Fibroblast of lung (primary cell): ENCODE results near the gene FAM53B. TPM values are rescaled to one million over a fixed set of nuclear protein-coding genes. Genes with fewer than 3 reads are reported as not detected.

Experiments
- DNase-seq, 2 donors: peaks; one replicate each; pipeline versions ENCODE4 v3.0.0 to v3.0.0-alpha.2; 2010; ENCODE audit warnings: low read depth in 2 of 2
- H2AFZ ChIP-seq: 2 replicates; pipeline ENCODE4 v1.5.1; 2012; ENCODE audit warnings: low read length, control low read depth, inconsistent platforms
- H3K27ac ChIP-seq: 2 replicates; pipeline ENCODE4 v1.5.1; 2011; ENCODE audit warnings: low read length, control low read depth; ENCODE audit not compliant: insufficient read depth
- H3K27me3 ChIP-seq: 2 replicates; pipeline ENCODE4 v1.5.1; 2011; ENCODE audit warnings: mild to moderate bottlenecking, low read length; ENCODE audit not compliant: control insufficient read depth, insufficient read depth
- H3K36me3 ChIP-seq: 2 replicates; pipeline ENCODE4 v1.5.1; 2011; ENCODE audit warnings: low read length; ENCODE audit not compliant: control insufficient read depth, insufficient read depth
- H3K4me1 ChIP-seq: 2 replicates; pipeline ENCODE4 v1.5.1; 2011; ENCODE audit warnings: low read length; ENCODE audit not compliant: control insufficient read depth, insufficient read depth; ENCODE audit errors: extremely low read depth
- H3K4me2 ChIP-seq: 2 replicates; pipeline ENCODE4 v1.5.1; 2011; ENCODE audit warnings: low read length, control low read depth; ENCODE audit not compliant: insufficient read depth; ENCODE audit errors: extremely low read depth
- H3K4me3 ChIP-seq, 4 experiments: fragments of 200-600 bp in 1 of 4; sonication (generic) in 1 of 4; replicated peaks in 1 of 4; 2 replicates each; pipeline ENCODE4 v1.5.1; 2011 to 2016; ENCODE audit warnings: low read length in 4 of 4, low read depth in 3 of 4, mild to moderate bottlenecking in 3 of 4, control low read depth in 2 of 4, inconsistent platforms in 1 of 4, mixed read lengths in 1 of 4; ENCODE audit not compliant: insufficient read depth in 1 of 4; ENCODE audit errors: control extremely low read depth in 1 of 4
- H3K79me2 ChIP-seq: 2 replicates; pipeline ENCODE4 v1.5.1; 2012; ENCODE audit warnings: mild to moderate bottlenecking, low read length, inconsistent platforms; ENCODE audit not compliant: control insufficient read depth, insufficient read depth
- H3K9ac ChIP-seq: 2 replicates; pipeline ENCODE4 v1.5.1; 2011; ENCODE audit warnings: mild to moderate bottlenecking, low read length, control low read depth; ENCODE audit not compliant: insufficient read depth
- H3K9me3 ChIP-seq: 2 replicates; pipeline ENCODE4 v1.5.1; 2012; ENCODE audit warnings: low read depth, low read length; ENCODE audit not compliant: control insufficient read depth, insufficient read depth
- H4K20me1 ChIP-seq: 2 replicates; pipeline ENCODE4 v1.5.1; 2011; ENCODE audit warnings: low read length; ENCODE audit not compliant: control insufficient read depth, insufficient read depth; ENCODE audit errors: extremely low read depth
- EZH2 ChIP-seq: IDR thresholded peaks from 2 replicates; pipeline ENCODE4 v1.5.1; 2012; ENCODE audit warnings: low read length, control low read depth, mild to moderate bottlenecking; ENCODE audit errors: missing control alignments
- polyA plus RNA-seq, 2 donors: library from polyadenylated mRNA; depleted of rRNA in 1 of 2; stranded (reverse) in 1 of 2; unstranded in 1 of 2; fragments of >200 nt; gene quantifications; 2 replicates each; pipeline ENCODE4 v1.2.1, GENCODE V29; 2011 to 2012; ENCODE audit warnings: missing spikeins in 1 of 2
- total RNA-seq: library from RNA; depleted of rRNA; stranded (reverse); fragments of >200 nt; gene quantifications from 2 replicates; pipeline ENCODE4 v1.2.1, GENCODE V29; 2014
- TF ChIP-seq, protein P1 (sequence below), 2 donors: IDR thresholded peaks in 1 of 2; conservative IDR thresholded peaks in 1 of 2; 1 replicate in 1 of 2; 2 replicates in 1 of 2; pipeline ENCODE4 v1.5.1; 2011 to 2012; ENCODE audit warnings: low read length in 2 of 2, control low read depth in 1 of 2, inconsistent platforms in 1 of 2, low read depth in 1 of 2, mild to moderate bottlenecking in 1 of 2

Gene FAM53B
- total and polyA plus RNA-seq, 2 donors (not counting 1 experiment from before 2014, with no cell fraction given) = 2.2 to 11.7 TPM

GRCh38 chr10:124648738-124649137, 95.4 kb downstream of the FAM53B start:
- Histone ChIP-seq H3K9ac (no peak overlapping the region), H4K20me1 (no peaks in the 10 kb centered on the region), H3K4me3 (no peak overlapping the region), H3K79me2 (no peaks in the 10 kb centered on the region), H3K27ac (peak overlapping the region; percentile 29), H3K4me2 (no peak overlapping the region), H3K36me3 (no peaks in the 10 kb centered on the region), H3K9me3 (no peaks in the 10 kb centered on the region), H2AFZ (no peak overlapping the region), H3K27me3 (no peaks in the 10 kb centered on the region), H3K4me1 (peaks cover 27% of the 10 kb centered on the region)
- TF ChIP-seq, protein P1, sequence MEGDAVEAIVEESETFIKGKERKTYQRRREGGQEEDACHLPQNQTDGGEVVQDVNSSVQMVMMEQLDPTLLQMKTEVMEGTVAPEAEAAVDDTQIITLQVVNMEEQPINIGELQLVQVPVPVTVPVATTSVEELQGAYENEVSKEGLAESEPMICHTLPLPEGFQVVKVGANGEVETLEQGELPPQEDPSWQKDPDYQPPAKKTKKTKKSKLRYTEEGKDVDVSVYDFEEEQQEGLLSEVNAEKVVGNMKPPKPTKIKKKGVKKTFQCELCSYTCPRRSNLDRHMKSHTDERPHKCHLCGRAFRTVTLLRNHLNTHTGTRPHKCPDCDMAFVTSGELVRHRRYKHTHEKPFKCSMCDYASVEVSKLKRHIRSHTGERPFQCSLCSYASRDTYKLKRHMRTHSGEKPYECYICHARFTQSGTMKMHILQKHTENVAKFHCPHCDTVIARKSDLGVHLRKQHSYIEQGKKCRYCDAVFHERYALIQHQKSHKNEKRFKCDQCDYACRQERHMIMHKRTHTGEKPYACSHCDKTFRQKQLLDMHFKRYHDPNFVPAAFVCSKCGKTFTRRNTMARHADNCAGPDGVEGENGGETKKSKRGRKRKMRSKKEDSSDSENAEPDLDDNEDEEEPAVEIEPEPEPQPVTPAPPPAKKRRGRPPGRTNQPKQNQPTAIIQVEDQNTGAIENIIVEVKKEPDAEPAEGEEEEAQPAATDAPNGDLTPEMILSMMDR (conservative IDR thresholded peaks at IDR 0.05 in 1 of 2, IDR thresholded peaks at IDR 0.05 in 1 of 2; ENCODE audit: low read depth in 1 of 2, low read length in 2 of 2) = no peak
- no peak for TF ChIP-seq EZH2
- DNase-seq = peak; percentile 87 to 93

DNA sequence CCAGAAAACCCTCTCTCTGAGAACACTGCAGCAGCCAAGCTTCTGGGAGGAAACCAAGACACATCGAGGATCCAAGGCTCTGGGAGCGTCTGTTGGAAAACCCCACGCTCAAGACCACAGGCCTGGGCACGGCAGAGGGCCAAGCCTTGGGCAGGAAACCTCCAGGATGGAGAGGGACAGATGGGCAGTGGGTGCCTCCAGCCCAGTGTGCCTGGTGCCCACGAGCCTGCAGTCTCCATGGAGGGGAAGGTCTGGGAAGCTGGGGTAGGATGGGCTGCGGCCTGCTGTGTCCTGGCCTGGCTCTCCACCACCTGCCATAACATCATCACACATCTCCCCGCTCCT, 96.1 kb downstream of the FAM53B start:
- Histone ChIP-seq H3K4me2 (no peak overlapping the region), H3K9me3 (no peaks in the 10 kb centered on the region), H2AFZ (no peak overlapping the region), H3K27ac (peak overlapping the region; percentile 29), H3K79me2 (no peaks in the 10 kb centered on the region), H4K20me1 (no peaks in the 10 kb centered on the region), H3K9ac (no peak overlapping the region), H3K4me1 (peaks cover 27% of the 10 kb centered on the region), H3K36me3 (no peaks in the 10 kb centered on the region), H3K4me3 (no peak overlapping the region), H3K27me3 (no peaks in the 10 kb centered on the region)
- DNase-seq = no peak
- TF ChIP-seq, protein P1 (conservative IDR thresholded peaks at IDR 0.05 in 1 of 2, IDR thresholded peaks at IDR 0.05 in 1 of 2; ENCODE audit: low read depth in 1 of 2, low read length in 2 of 2) = no peak
- TF ChIP-seq EZH2 = no peak

- Histone ChIP-seq H3K27ac (peak overlapping the region; percentile 29), H4K20me1 (no peaks in the 10 kb centered on the region), H3K9me3 (no peaks in the 10 kb centered on the region), H3K4me2 (no peak overlapping the region), H2AFZ (no peak overlapping the region), H3K27me3 (no peaks in the 10 kb centered on the region), H3K9ac (no peak overlapping the region), H3K79me2 (no peaks in the 10 kb centered on the region), H3K4me1 (peaks cover 27% of the 10 kb centered on the region), H3K36me3 (no peaks in the 10 kb centered on the region), H3K4me3 (no peak overlapping the region)
- DNase-seq = peak in 1 of 2 donors; percentile 25
- TF ChIP-seq, protein P1 (conservative IDR thresholded peaks at IDR 0.05 in 1 of 2, IDR thresholded peaks at IDR 0.05 in 1 of 2; ENCODE audit: low read depth in 1 of 2, low read length in 2 of 2) = peak in 1 of 2 donors; percentile 37
- no peak for TF ChIP-seq EZH2
Measured at GRCh38 chr10:124647421-124648130, 96.6 kb downstream of the FAM53B start.
